HG02981 (cell line): ENCODE data around the gene PLAC9.
A peak's percentile ranks its signal among the peaks of the same experiment; 100 is the strongest.
"Not testable (repeated sequence)": the region's sequence is repeated elsewhere in the genome, so short reads cannot be mapped to it uniquely, and the experiment has no call there.

Experiments
- ATAC-seq: cut with Tn5 transposase; IDR thresholded peaks from one replicate; pipeline ENCODE4 v1.9.1; 2021; ENCODE audit warnings: mild to moderate bottlenecking, moderate library complexity; ENCODE audit not compliant: unreplicated experiment

Gene PLAC9, protein sequence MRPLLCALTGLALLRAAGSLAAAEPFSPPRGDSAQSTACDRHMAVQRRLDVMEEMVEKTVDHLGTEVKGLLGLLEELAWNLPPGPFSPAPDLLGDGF

GRCh38 chr10:80132299-80133139 lies at the start of gene PLAC9:
TSS of gene PLAC9 (plus strand) at chr10:80132730. CDS start at chr10:80132763, 33 bp downstream.
- ATAC-seq, result no peak

- no peak for ATAC-seq
These were observed 42.4 kb upstream of the PLAC9 start for GRCh38 chr10:80090121-80090520.

GRCh38 chr10:80094231-80094630 lies 38.3 kb upstream of the PLAC9 start:
- ATAC-seq, result no peak

- ATAC-seq, result not testable (repeated sequence)
These were observed 34.3 kb upstream of the PLAC9 start for GRCh38 chr10:80098272-80098671.

DNA sequence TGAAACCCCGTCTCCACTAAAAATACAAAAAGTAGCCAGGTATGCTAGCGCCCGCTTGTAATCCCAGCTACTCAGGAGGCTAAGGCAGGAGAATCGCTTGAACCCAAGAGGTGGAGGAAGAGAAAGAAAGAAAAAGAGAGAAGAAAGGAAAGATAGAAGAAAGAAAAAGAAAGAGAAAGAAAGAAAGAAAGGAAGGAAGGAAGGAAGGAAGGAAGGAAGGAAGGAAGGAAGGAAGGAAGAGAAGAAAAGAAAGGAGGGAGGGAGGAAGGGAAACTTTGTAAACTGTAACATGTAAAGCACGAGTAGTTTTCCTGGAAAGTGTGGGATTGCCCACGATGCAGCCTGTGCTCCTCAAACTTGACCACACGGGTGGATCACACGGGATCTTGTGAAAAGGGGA lies 33.2 kb upstream of the PLAC9 start:
- ATAC-seq, result not testable (repeated sequence)

DNA sequence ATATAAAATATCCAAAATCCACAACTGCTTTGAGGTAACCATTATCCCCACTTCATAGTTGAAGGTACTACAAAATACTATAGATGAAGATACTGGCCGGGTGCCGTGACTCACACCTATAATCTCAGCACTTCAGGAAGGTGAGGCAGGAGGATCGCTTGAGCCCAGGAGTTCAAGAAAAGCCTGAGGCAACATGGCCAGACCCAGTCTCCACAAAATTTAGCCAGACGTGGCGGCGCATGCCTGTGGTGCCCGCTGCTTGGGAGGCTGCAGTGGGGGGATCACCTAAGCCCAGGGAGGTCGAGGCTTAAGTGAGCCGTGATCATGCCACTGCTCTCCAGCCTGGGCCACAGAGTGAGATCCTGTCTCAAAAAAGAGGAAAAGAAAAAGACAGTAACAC lies 32.4 kb upstream of the PLAC9 start:
- no peak for ATAC-seq

GRCh38 chr10:80100861-80101695 lies 31.5 kb upstream of the PLAC9 start:
- ATAC-seq, result no peak

DNA sequence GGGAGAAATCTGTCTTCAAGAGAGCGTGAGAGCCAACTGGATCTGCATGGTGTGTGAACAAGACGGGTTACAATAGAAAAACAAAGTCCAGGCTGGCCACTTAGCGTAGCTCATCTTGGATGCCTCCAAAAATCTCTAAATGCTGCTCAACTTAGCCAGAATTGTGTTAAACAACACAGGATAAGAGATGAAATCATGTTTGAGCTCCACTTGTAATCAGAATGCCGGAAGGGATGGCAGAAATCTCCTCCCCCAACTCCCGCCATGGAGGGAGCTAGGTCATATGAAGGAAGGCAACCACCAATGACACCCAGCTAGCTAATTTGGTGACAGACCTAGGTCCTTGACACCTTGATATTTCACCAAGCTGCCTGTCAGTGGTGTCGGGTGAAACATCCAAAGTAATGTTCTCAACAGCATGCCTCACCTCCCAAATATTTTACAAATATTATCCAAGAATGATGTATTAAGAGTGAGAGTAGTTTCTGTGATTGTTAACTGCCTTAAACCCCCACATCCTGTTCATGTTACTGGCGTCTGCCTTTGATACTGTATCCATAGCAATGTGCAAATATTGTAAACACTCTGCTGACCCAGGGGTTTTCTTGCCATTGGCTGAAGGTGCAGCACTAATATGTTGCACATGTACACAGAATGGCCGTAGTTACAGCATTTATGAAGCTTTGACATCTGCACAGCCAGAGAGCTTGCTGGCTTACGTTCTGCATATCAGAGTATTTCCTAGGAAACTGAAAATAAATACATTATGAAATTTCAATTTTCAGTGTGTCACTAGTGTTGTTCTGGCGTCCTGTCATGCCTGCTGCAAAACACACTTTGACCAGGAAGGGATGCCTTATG lies 28.2 kb upstream of the PLAC9 start:
- ATAC-seq, result peak; percentile 81

GRCh38 chr10:80108576-80109239 lies 23.8 kb upstream of the PLAC9 start:
- no peak for ATAC-seq

GRCh38 chr10:80110986-80111385 lies 21.5 kb upstream of the PLAC9 start:
- no peak for ATAC-seq

GRCh38 chr10:80118669-80119068 lies 13.9 kb upstream of the PLAC9 start:
- no peak for ATAC-seq

DNA sequence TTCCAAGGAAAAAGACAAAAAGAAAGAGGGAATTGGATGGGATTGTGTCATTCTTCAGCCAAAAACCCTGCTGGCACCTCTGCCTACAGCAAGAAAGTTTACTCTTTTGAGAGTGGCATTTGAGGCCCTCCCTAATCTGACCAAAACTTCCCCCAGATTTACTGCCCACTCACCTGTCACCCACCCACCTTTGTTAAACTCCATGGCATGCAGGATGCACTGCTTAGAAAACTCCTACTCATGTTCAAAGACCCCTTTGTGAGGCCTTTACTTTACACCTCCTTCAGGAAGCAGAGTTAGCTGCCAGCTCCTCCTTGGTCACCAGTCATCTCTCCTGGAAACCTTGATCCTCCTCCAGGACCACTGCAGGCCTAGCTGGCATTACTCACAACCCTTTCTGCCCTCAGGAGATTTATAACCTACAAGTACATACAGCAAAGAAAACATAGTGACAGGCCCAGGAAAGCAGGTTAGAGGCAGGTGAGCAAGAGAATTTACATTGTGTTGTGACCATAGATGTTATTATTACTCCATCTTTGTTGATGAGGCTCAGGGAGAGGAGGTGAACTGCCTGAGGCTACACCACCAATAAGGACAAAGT lies 10.3 kb upstream of the PLAC9 start:
- no peak for ATAC-seq

- ATAC-seq, result no peak
These were observed 9.8 kb upstream of the PLAC9 start for GRCh38 chr10:80122746-80123145.

GRCh38 chr10:80126876-80127275 lies 5.7 kb upstream of the PLAC9 start:
- no peak for ATAC-seq

DNA sequence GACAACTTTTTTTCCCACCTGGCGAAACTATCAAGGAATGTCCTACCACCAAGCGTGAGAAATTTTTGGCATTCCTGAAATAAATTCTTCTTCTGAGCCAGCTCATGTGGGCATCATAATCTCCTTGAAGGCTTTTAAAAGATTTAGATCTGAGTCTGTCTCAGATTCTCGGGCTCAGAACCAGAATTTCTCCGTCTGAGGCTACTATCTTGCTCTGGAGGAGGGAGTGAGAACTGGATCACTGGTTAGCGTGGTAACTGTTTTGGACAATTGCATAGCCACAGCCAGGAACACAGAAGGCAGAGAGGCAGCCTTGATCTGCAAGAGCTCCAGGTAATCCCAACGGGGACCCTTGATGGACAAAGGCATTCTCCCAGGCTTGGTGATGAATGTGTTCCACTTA lies 1.0 kb upstream of the PLAC9 start:
- no peak for ATAC-seq

DNA sequence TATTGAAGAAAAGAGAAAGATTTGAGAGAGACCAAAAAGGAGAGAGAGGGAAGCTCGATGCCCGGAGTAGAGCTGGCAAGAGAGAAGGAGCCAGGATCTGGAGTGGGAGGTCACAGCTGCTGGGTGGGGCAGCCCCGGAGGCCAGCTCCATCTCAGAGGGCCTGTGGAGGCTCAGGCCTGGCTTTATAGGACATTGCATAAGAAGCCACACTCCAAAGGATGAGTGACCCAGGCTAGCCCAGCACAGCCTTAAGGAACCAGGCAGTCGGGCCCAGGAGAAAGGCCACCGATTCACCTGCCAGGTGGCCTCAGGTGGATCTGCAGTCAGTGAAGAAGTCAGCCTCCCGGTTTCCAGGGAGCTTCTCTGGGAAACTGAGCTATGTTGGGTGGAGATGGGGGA lies 676 bp downstream of the PLAC9 start:
- ATAC-seq, result no peak

GRCh38 chr10:80133687-80134086 lies 1.2 kb downstream of the PLAC9 start:
- ATAC-seq, result not testable (repeated sequence)

- ATAC-seq, result no peak
These were observed 3.6 kb downstream of the PLAC9 start for GRCh38 chr10:80136134-80136571.

DNA sequence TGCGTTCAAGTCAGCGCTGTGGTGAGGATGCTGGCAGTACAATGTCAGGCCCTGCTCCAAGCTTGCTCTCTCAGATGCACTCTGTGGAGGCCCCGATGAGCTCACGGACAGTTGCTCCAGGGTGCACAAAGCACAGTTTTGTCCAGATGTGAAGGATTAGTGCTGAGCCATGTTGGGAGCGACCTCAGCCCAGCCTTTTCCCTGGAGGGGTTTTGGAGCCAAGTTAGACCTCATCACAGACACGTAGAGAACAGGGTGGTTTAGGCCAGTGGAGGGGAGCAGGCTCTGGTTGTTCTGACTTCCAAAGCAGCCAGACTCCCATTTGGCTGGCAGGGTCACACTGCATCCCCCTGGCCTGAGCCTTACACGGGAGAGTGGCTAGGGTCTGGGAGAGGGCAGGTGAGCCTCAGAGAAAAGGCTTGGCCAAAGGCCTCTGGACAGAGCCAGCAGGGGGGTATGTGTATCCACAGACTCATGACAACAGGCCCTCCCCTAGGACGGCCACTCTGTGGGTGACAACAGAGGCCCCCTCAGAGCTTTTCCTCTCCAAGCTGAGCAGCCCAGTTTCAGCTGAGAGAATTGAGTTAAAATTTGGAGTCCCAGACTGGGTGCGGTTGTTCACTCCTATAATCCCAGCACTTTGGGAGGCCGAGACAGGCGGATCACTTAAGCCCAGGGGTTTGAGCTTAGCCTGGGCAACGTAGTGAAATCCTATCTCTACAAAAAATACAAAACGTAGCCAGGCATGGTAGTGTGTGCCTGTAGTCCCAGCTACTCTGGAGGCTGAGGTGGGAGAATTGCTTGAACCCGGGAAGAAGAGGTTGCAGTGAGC lies 4.7 kb downstream of the PLAC9 start:
- no peak for ATAC-seq
